ENCODE data around the gene STAC.
"Not testable (repeated sequence)": the region's sequence is repeated elsewhere in the genome, so short reads cannot be mapped to it uniquely, and the experiment has no call there.

The STAC gene

GRCh38 chr3:36482880-36483279, 102.6 kb downstream of the STAC start:
- DNase-seq, result no peak

- no peak for DNase-seq
These were observed 103.4 kb downstream of the STAC start for GRCh38 chr3:36483709-36484108.

DNA sequence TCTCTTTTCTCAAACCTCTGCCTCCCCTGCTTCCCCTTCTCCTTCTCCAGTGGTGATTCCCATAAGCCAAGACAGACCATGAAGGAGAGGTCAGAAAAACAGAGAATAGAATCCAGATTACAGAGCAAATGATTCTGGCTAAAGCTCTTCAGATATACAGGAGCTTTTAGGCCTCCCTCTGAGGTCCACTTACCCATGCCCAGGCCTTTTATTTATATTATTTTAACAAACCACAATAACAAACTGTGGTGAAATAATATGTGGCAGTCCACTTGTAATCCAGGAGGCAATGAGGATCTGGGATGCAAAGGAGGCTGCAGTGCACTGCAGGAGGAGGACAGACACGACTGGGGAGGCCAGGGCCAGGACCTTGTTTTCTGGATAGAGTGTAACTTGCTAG, 104.1 kb downstream of the STAC start:
- DNase-seq, result no peak

DNA sequence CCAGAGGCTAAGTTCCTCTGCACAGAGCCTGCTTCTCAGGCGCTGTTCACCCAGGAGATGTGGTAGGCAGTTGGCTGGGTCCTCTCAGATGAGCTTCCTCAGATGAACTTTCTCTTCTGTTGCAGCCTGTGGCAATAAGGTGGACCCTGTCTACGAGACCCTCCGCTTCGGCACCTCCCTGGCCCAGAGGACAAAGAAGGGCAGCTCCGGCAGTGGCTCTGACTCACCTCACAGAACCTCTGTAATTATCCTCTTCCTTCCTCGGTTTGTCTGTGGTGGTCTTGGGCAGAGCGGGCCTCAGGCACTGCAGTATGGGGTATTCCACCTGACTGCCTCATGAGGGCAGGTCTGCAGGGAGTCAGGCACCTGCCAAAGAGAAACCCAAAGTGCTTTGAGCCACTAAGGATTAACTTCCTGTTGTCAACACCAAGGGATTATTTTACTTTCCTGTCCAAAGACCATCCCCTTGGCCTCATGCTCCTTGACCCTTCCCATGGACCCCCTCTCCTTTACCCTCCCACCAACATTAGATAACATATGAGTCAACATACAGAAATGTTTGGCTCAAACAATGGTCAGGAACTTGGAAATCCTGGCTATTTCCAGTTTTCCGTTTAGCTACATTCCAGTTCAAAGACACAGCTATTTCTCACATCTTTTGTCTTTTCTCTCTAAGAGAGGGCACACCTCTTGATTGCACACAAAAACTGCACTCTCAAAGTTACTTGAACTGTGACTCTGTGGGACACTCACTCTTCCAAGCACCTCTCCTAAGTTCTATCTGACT, 105.9 kb downstream of the STAC start:
- DNase-seq, result no peak

DNA sequence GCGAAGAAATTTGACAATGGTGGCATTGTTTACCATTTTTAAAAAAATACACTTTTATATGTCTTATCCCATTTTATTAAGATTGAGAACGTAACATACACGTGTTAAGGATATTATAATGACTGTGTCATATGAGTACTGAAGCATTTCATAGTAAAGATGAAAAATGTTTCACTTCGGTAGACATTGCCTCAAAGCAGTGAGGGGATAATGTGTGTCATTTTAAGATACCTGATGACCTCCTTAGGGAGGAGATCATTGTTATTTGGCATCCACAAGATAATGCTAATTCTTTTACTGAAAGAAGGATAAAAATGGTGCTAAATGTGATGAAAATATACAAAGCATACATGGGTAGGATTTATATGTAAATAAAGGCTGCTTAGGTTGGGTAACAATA, 107.3 kb downstream of the STAC start:
- no peak for DNase-seq

DNA sequence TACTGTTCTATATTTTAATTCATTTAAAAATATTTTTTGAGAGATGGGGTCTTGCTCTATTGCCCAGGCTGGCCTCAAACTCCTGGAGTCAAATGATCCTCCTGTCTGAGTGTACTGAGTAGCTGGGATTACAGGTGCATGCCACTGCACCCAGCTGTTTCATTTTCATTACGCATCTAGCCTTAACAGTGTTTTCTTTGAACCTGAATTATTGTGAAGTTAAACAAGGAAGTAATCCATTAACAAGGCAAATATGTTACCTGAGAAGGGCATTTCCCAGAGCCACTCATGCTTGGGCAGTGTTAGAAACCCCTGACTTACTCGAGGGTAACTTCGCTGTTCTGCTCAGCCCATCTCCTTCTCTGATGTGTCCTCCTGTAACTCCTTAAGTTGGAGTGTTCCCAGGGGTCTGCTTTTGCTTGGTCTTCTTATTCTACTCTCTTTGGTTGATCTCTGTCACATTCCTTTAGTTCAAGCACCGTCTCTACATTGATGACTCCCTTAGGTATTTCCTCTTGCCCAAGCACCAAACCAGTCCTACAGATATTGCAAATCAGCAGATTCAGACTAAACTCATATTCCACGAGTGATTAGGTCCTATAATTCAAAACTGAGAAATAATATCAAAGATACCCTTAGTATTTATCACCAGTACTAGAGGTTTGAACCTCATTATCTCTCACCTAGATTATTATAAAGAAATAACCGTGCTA, 107.9 kb downstream of the STAC start:
- DNase-seq, result no peak

DNA sequence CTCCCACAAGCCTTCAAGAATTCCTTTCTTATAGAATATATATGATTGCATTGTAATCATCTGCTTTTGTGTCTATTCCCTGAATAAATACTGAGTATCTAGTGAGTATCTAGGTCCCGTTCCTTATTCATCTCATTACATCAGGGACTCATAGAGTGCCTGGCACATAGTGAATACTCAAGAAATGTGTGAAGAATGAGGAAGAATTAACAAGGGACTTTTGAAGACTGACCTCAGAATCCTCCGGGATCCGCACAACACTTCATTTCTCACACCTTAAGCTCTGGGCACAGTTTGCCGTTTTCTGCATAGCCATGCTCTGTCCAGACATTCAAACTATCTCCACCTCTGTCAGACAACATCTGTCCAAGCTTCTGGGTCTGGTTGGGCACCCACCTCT, 108.8 kb downstream of the STAC start:
- DNase-seq, result no peak

DNA sequence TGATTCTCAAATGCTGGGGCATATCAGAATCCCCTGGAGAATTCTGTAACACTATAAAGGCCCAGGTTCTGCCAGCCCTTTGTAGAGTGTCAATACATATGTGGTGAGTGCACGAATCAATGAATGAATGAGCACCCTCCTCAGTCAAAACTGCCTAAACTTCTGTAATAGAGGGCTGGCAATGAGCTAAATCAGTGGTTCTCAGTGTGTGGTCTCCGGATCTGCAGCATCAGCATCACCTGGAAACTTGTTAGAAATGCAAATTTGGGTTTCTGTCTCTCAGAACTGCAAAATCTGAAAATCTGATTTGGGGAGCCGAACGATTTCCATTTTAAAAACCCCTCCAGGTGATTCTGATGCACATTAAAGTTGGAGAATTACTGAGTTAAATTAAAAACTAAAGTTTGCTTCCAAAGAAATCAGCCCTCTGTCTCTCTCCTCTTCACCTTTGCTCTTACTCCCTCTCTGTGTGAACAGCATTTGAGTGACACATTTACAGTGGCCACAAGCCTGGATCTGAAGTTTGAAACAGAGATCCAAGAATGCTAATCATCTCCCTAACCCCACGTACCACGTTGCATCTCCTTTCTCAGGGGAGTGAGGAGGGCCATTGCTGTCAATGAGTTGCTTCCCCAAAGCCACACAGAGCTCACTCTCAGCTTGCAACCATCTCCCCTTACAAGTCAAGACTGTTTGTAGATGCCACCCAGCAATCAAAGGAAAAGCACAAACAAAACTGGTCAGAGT, 109.5 kb downstream of the STAC start:
- DNase-seq, result no peak

DNA sequence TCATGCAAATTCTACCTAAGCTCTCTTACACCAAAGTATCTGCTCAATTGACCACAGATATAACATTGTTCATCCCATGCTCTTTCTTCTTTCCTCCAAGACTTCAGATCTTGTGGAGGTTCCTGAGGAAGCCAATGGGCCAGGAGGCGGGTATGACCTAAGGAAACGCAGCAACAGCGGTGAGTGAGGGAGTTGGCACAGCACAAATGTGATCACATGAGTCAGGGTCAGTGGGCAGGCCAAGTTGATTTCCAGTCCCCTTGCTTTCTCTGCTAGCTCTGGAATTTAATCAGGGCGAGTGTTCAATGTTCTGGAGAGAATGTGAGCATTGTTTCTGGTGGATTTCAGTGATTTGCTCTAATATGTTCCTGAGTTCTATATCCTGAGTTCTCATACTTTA, 112.7 kb downstream of the STAC start:
- no peak for DNase-seq

DNA sequence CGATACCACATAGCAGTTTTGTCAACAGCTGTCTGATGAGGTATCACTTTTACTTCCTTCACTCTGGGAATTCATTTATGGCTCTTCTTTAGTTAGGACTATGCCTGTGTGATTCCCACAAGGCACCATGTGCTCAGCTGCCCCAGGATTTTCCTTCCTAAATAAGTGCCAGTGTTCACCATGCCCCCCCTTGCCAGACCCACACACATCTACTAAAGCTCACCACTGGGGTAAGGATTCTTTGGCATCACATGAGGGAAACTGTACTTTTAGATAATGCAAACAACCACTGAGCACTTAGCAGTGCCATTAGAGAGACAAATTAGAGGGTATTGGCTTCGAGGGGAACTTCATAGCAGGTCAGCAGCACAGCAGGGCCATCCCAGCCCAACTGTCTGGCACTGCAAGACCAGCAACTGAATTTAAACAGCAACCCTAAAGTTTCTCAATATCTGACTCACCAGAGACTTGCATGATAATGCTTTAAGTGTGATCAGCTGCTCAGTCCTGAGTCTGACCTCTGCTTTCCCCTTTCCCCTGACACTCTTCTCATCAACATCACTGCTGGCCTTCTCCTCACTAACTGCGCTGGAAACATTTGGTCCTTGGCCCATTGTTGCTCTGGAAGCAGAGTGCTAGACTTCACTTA, 114.3 kb downstream of the STAC start:
- no peak for DNase-seq

DNA sequence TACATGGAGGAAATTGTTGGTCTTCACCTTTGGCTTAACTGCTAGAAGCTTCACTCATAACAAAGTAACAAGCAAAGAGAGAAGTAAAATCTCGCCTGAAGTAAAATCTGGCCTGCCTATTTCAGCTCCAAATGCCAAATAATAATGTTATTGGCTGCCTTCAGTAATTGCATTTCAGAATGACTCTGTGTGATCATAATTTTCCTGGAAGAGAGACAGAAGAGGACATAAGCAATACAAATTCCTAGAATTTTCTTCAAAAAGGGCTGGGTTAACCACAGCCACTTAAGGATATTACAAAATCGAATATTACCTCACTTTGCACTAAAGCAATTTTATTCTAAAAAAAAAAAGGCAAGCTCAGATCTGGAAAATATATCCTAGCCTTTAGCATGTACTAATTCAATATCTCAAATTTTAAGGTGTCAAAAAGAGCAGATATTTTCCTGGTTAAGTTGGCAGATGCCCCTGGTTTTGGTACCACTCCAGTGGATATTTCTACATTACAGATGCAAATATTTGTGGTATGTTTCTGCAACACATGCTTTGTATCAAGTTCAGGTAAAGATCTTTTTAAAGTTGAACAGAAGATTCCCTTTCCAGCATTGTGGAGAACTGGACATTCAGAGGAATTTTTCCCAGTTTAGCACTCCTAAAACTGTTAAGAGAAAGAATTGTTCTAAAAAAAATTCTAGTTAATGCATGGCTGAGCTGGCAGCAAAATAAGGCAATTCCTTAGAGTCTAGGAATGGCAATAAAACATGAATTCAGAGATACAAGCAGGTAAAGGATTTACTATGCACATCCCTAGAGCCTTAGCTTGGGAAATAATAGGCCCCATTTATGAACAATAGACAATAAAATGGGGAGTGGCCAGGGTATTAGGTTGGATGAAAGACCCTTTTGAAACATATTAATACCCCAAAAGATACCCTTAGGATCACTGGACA, 116.7 kb downstream of the STAC start:
- no peak for DNase-seq

DNA sequence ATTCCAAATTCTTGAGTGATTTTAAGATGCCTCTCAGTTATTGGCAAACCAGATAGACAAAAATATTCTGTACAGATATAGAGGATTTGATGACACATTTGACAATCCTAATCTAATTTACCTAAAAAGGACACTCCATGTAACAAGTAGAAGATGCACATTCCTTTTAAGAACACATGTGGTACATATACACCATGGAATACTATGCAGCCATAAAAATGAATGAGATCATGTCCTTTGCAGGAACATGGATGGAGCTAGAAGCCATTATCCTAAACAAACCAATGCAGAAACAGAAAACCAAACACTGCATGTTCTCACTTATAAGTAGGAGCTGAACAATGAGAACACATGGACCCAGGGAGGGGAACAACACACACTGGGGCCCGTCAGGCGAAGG, 119.7 kb downstream of the STAC start:
- DNase-seq, result not testable (repeated sequence)

GRCh38 chr3:36501616-36502015, 121.3 kb downstream of the STAC start:
- DNase-seq, result no peak

DNA sequence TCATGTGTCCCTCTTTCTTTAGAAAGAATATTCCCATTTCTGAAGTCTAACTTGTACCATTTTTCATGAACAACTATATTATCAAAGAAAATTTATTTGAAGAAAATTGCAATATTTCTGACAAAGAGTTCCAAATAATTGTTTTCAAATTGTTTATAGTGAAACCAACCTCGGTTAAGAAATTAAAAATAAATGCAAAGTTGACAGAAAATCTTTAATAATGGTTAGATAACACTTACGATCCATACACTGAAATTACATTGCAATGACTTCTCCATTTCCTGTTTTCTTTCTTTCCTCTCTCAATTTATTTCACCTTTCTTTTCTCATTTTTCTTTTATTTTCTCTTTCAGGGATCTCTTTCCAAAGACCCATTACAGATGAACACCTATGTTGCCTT, 125.1 kb downstream of the STAC start:
- no peak for DNase-seq

DNA sequence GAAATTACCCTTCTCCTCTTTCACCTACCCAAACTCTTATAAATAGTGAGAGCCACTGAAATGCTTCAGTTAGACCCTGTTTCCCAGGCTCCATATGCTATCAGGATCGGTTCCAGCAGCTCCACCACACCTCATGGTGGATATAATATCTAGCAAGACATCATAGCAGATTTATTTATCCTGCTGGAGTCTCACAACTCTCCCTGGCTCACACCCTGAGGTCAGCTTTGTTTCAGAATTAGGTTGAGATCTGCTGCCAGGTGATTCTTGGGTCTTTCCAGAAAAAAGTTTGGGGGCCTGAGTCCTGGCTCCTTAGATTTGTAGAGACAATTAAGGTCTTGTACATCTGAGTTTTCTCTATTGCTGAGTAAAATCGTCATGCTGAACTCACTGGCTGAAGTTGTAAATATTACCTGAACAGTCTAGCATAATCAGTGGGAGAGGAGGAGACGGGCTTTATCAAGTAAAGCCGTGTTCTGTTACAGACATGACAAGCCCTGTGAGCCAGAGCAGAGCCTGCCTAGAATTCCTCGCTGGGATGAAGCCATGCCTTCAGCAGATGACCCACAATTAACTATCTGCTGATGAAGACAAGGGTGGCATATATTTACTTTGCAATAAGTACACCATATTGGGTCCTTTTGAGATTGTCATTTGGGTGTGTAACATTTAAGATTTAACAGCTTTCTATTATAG, 131.6 kb downstream of the STAC start:
- no peak for DNase-seq

DNA sequence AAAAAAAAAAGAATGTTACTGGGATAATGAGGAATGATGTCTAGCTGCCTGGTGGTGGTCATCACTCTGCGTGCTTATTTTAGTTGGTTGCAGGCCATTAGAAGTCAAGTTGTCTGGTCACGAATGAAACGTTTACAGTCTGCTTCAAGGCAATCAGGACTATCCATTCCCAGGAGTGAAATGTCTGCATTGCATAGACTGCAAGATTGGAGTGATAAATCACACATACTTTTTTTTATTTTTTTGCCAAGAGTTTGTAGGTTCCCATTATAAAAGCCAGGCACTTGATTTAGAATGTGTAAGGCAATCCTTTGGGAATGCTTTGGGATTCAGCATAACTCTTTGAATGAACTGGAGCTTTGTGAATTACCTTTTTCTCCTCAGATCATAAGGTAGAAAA, 132.3 kb downstream of the STAC start:
- DNase-seq, result no peak

DNA sequence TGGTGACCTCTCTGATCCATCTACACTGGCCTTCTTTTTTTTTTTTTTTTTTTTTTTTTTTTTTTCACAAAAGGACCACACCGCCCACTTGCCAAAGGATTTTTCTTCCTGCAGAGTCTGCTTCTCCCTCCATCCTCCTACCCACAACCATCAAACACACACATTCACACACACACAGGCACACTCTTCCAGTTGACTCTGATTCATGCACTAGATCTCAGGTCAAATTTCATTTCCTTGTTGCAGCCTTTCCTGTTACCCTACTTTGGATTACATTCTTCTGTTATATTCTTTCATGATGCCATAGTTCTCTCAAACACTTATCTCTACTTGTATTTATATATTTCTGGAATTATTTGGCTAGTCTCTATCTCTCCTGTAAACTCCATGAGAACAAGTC, 133.9 kb downstream of the STAC start:
- DNase-seq, result no peak

DNA sequence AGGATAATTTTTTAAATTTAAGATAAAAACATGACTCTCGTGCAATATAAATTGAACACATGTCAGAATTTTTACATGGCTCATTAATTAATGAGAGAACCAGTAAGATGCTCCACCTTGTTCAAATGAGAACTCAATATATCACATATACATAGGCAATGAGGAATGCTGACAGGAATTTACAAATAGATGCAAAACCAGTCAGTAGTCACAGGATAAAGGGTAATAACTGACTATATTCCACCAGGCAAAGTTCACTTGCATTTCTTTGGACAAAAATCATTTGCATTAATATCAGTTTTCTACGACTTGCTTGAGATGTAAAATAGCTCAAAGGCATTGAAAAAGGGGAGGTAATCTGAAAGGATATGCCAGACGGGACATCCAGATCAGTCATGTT, 139.4 kb downstream of the STAC start:
- DNase-seq, result no peak

DNA sequence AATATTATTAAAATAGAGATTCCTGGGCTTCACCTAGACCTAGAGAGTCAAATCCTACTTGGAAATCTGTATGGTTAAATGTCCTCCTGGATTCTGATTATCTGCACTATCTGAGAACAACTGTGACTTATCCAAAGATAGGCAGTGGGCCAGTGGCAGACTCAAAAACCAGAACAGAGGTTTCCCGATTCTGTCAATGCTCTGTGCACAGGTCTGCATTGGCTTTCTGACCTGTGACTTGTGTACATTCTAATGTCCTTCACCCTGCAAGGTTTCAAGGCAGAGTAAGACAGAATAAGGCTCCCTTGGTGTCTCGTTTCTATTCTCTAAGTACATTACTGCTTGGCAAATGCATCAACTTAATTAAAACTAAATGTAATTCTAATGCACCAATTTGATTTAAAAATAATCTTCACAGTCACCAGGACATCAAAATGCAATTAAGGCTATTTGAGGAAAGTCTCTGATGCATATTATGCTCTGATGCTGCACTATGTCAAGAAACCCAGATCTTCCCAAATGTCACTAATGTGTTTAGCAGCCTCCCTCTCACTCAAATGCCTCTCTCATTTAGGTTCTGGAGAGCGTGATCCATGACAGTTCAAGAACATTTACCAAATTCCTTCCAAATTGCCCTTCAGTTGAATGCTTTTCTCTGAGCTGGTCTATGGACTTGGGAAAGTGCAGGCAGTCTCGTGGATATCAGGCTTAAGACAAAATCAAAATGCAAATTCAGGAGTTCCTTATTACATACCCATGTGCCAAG, 140.1 kb downstream of the STAC start:
- no peak for DNase-seq

- DNase-seq, result no peak
These were observed 140.7 kb downstream of the STAC start for GRCh38 chr3:36521007-36521379.

- DNase-seq, result no peak
These were observed 144.3 kb downstream of the STAC start for GRCh38 chr3:36524560-36524959.
